ENCODE results near the gene INHBC. TPM values are rescaled to one million over a fixed set of nuclear protein-coding genes. Genes with fewer than 3 reads are reported as not detected.

The INHBC gene
- total RNA-seq, 2 experiments from 2014 or later: 0.20 to 0.33 TPM

GRCh38 chr12:57449375-57449774, 14.8 kb downstream of the INHBC start:
- H3K27ac Mint-ChIP-seq: no peak overlapping the region

GRCh38 chr12:57450057-57450456, 15.5 kb downstream of the INHBC start:
- Histone ChIP-seq H3K27me3 (ENCODE audit: control insufficient read depth in 1 of 2, insufficient read depth in 2 of 2, low read length in 2 of 2) (peaks cover 0 to 4% of the 10 kb centered on the region in 2 experiments), H3K36me3 (ENCODE audit: insufficient read depth, low read length) (no peaks in the 10 kb centered on the region), H3K27ac (ENCODE audit: low read depth in 1 of 2, low read length in 2 of 2) (no peak overlapping the region), H3K4me1 (ENCODE audit: insufficient read depth, low read length) (peaks cover 3% of the 10 kb centered on the region), H3K4me3 (ENCODE audit: low read length) (no peak overlapping the region), H3K9me3 (ENCODE audit: control insufficient read depth in 1 of 2, insufficient read depth in 1 of 2, low read length in 2 of 2) (no peaks in the 10 kb centered on the region)
- Mint-ChIP-seq H3K27me3 (no peaks in the 10 kb centered on the region), H3K4me3 (no peak overlapping the region), H3K27ac (no peak overlapping the region), H3K36me3 (ENCODE audit: low read depth) (no peaks in the 10 kb centered on the region), H3K4me1 (ENCODE audit: low read depth) (no peaks in the 10 kb centered on the region), H3K9me3 (no peaks in the 10 kb centered on the region)
- ChIA-PET POLR2A (no interaction called here), CTCF (no interaction called here)
- intact Hi-C loops (cut with DNase I, micrococcal nuclease): loop anchor here (5.0 to 10.0 kb wide), 2 partner anchors 138 to 185 kb away; no protein-coding TSS in a partner anchor
- ATAC-seq (ENCODE audit: poor library complexity): no peak
- DNase-seq: no peak
- no peak for TF ChIP-seq CTCF (IDR thresholded peaks at IDR 0.05)

More at GRCh38 chr12:57449375-57449774, 14.8 kb downstream of the INHBC start:
- no peak for TF ChIP-seq CTCF (IDR thresholded peaks at IDR 0.05)
- peaks cover 3% of the 10 kb centered on the region for H3K4me1 ChIP-seq (ENCODE audit: insufficient read depth, low read length)
- DNase-seq (no peak), ATAC-seq (ENCODE audit: poor library complexity) (no peak)
- no peaks in the 10 kb centered on the region for H3K27me3 Mint-ChIP-seq
- H3K4me3 Mint-ChIP-seq: no peak overlapping the region
- H3K27me3 ChIP-seq (ENCODE audit: control insufficient read depth in 1 of 2, insufficient read depth in 2 of 2, low read length in 2 of 2): peaks cover 0 to 4% of the 10 kb centered on the region in 2 experiments
- no peaks in the 10 kb centered on the region for H3K9me3 Mint-ChIP-seq
- H3K27ac ChIP-seq (ENCODE audit: low read depth in 1 of 2, low read length in 2 of 2): no peak overlapping the region
- H3K4me1 Mint-ChIP-seq (ENCODE audit: low read depth): no peaks in the 10 kb centered on the region
- no peaks in the 10 kb centered on the region for H3K9me3 ChIP-seq (ENCODE audit: control insufficient read depth in 1 of 2, insufficient read depth in 1 of 2, low read length in 2 of 2)
- ChIA-PET CTCF (interaction anchor here (1.6 kb wide), 1 partner anchor 10 kb away, joined by 3 read pairs; the partner anchor contains the start of gene GLI1), POLR2A (no interaction called here)
- intact Hi-C loops (cut with DNase I, micrococcal nuclease): no loop called here
- no peaks in the 10 kb centered on the region for H3K36me3 ChIP-seq (ENCODE audit: insufficient read depth, low read length)
- H3K36me3 Mint-ChIP-seq (ENCODE audit: low read depth): no peaks in the 10 kb centered on the region
- H3K4me3 ChIP-seq (ENCODE audit: low read length): no peak overlapping the region

DNA sequence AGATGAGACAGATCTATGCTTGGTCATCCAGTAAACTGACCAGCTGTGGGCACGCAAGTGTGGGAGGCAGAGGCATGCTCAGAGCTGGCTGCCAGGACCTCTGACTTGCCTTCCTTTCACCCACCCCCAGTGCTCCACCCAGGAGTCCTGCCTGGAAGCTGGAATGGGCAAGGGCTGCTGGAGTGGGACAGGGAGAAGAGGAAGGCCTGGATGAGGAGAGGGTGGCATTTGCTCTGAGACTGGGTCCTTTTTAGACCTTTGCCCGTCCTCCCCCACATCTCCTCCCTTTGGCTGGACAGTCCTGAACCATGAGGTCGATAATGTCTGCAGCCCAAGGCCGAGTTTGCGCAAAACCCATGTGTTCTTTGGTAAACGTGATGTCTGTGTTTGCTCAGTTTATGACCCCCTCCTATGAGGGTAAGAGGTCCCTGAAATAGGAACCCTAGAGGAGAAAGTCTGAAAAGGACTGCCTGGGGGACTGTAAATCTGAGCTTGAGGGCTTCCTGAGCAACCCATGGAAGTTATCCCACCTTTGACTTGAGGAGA, 16.7 kb downstream of the INHBC start:
- ATAC-seq (ENCODE audit: poor library complexity) (no peak), DNase-seq (no peak)
- no peak overlapping the region for H3K27ac Mint-ChIP-seq
- no peaks in the 10 kb centered on the region for H3K9me3 Mint-ChIP-seq
- H3K27me3 Mint-ChIP-seq: no peaks in the 10 kb centered on the region
- intact Hi-C loops (cut with DNase I, micrococcal nuclease): loop anchor here (5.0 to 10.0 kb wide), 2 partner anchors 139 to 187 kb away; no protein-coding TSS in a partner anchor
- no peaks in the 10 kb centered on the region for H3K36me3 Mint-ChIP-seq (ENCODE audit: low read depth)
- H3K4me1 ChIP-seq (ENCODE audit: insufficient read depth, low read length): peaks cover 9% of the 10 kb centered on the region
- H3K9me3 ChIP-seq (ENCODE audit: control insufficient read depth in 1 of 2, insufficient read depth in 1 of 2, low read length in 2 of 2): no peaks in the 10 kb centered on the region
- H3K4me1 Mint-ChIP-seq (ENCODE audit: low read depth): peaks cover 5% of the 10 kb centered on the region
- ChIA-PET POLR2A (no interaction called here), CTCF (interaction anchor here (1.6 kb wide), 1 partner anchor 25 kb away, joined by 5 read pairs; no protein-coding TSS in a partner anchor)
- H3K36me3 ChIP-seq (ENCODE audit: insufficient read depth, low read length): no peaks in the 10 kb centered on the region
- H3K4me3 ChIP-seq (ENCODE audit: low read length): no peak overlapping the region
- H3K4me3 Mint-ChIP-seq: no peak overlapping the region
- H3K27me3 ChIP-seq (ENCODE audit: control insufficient read depth in 1 of 2, insufficient read depth in 2 of 2, low read length in 2 of 2): peaks cover 0 to 4% of the 10 kb centered on the region in 2 experiments
- no peak overlapping the region for H3K27ac ChIP-seq (ENCODE audit: low read depth in 1 of 2, low read length in 2 of 2)
- no peak for TF ChIP-seq CTCF (IDR thresholded peaks at IDR 0.05)
